HG03045 (cell line): Measurements from ENCODE around the gene DDX3X.
"Not testable (repeated sequence)": the region's sequence is repeated elsewhere in the genome, so short reads cannot be mapped to it uniquely, and the experiment has no call there.

Experiments
- ATAC-seq: cut with Tn5 transposase; IDR thresholded peaks from one replicate; pipeline ENCODE4 v1.9.1; 2021; ENCODE audit warnings: mild to moderate bottlenecking, moderate library complexity; ENCODE audit not compliant: unreplicated experiment

The DDX3X gene

DNA sequence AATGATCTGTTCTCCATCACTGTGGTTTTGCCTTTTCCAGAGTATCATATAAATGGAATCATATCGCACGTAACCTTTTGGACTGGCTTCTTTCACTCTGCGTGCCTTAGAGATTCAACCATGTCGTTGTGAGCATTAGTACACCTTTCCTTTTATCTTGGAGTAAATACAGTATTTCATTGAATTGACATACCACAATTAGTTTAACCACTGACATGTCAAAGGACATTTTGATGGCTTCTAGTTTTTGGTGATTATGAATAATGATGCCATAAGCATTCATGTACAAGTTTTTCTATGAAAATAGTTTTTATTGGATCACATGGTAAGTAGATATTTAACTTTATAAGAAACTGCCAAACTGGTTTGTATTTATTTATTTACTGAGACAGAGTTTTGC is 35.2 kb downstream of the DDX3X start:
- ATAC-seq: no peak

DNA sequence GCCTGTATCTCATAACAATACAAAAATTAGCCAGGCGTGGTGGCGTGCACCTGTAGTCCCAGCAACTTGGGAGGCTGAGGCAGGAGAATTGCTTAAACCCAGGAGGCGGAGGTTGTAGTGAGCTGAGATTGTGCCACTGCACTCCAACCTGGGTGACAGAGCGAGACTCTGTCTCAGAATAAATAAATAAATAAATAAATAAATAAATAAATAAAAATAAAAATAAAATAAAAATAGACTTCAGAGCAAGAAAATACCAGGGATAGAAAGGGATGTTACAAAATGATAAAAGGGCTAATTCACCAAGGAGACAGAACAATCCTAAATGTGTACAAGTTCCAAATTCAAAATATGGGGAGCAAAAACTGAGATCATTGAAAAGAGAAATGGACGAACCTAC is 37.6 kb downstream of the DDX3X start:
- not testable (repeated sequence) for ATAC-seq

DNA sequence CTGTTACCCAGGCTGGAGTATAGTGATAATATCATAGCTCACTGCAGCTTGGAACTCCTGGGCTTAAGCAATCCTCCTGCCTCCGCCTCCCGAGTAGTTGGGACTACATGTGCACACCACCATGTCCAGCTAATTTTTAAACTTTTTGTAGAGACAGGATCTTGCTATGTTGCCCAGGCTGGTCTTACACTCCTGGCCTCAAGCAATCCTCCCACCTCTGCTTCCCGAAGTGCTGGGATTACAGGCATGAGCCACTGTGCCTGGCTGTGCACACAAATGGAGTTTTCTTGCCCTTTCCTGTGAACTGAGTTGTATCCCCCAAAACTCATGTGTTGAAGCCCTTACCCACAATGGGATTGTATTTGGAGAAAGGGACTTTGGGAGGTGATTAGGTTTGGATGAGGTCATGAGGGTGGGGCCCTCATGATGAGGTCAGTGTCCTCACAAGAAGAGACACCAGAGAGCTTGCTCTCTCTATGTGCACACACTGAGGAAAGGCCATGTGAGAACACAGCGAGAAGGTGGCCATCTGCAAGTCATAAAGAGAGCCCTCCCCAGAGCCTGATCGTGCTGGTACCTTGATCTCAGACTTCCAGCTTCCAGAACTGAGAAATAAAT is 40.1 kb downstream of the DDX3X start:
- no peak for ATAC-seq

DNA sequence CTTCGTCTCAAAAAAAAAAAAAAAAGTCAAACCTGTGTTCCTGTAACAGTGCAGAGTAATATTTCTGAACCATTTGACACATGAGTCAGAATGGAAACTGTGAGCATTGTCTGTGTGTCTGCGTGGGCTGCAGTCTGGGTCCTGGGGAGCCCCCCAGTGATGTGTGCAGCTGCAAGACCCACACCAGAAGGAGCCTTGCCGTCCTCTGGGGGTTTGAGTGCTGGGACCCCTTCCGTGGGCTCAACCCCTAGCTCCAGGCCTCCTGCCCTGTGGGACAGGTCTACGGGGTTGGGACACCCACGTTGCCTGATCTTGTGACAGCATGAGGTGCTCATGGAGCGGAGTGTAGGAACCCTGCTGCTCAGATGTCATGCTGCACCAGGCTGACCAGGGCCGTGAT is 43.7 kb downstream of the DDX3X start:
- ATAC-seq: no peak

DNA sequence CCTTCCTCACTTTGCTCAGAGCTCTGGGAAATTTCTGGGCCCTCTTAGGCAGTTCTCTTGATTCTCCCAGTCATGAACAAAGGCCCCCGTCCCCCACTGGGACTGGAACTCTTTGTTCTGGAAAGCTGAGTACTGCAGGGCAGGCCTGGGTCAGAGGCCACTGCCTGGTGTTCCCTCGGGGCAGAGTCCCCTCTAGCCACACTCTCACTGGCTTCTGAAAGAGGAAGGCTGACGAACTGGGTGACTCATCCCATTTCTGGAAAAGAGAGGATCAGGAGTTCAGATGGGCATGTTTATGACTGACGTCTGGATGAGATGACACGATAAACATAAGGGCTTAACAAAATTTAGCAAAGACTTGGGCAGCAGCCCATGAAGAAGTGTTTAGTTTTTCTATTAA is 47.7 kb downstream of the DDX3X start:
- ATAC-seq: no peak

DNA sequence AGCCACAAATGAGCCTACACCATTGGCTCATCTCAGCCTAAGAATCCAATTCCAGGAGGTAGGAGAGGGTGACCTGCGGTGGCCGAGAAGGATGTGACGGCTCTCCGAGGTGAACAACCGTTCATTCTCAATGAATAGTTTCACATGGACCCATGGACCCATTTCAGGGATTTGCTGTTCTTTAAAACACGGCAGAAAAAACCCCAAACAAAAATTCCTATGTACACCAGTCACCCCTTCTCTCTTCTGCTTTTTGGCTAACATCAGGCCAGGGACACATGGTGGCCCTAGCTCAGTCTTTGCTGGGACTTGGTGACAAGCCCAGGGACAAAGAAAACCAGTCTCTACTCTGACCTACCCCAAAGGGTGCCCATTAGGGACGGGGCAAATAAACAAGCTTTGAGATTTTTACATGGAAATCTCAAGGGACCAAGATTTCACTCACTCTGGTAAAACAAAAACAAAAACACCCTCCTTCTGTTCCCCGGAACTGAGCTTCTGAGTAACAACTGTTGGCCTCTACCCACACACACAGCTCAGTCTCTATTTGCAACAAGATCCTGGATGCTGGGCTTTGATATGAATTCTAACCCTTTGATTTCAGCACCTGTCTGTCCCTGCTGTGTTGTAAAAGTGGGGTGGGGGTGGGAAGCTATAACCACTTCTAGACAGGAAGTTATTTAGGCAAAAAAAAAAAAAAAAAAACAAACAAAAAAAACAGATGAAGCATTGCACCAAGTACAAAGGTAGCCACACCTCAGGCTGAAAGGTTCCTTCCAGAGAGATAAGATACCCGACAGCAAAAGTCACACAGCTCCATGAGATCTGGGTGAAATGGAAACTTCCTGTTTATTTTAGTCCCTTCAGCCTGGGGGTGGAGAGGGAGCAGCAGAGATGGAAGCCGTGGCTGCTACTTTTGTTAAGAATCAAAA is 49.0 kb downstream of the DDX3X start:
- ATAC-seq: no peak

DNA sequence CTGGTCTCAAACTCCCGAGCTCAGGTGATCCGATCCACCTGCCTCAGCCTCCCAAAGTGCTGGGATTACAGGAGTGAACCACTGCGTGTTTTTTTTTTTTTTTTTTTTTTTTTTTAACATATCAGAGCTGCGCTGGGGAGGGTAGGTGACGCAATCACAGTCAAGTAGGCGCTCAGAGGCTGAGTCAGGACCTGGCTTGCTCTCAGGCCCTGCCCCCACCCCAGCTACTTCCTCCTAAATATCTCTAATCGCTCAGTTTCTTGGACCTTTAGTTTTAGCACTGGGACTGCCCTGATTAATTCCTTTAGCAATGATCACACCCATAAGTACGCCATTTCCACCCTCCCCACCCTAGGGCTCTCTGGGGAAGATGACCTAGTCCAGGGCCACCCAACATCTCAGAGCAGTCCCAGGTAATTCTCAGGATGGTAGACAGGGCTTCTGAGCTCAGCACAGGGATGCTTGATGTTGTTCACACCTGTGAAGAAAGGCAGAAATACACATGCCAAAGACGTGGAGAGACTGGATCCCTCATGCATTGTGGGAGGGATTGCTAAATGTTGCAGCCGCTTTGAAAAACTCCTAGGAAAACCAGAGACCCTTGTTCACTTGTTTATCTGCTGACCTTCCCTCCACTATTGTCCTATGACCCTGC is 50.2 kb downstream of the DDX3X start:
- ATAC-seq: no peak

DNA sequence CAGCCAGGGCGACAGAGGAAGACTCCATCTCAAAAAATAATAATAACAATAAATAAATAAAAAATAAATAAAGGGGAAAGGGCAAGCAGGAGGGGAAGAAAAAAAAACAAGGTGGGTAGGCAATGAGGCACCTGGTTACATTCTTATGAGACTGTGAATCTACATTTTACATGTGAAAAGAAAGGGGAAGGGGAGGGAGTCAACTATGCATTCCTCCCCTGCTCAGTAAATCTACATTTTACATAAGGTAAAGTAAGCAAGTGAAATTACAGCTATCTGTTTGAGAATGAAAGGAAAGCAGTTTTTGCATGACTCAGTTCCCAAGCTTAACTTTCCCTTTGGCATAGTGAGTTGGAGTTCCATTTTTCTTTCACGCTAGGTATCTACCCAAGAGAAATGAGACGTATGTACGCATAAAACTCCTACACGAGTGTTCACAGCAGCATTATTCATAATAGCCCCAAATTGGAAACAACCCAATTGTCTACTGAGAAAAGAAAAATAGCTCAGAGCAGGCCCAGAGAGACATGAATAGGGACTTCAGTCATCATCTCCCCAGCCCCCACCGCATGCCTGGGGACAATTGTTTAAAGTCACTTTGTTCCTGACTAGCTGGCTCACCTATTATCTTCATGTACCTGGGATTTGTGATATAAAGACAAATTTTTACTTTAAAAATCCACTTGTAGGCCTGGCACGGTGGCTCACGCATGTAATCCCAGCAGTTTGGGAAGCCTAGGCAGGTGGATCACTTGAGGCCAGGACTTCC is 52.4 kb downstream of the DDX3X start:
- no peak for ATAC-seq

DNA sequence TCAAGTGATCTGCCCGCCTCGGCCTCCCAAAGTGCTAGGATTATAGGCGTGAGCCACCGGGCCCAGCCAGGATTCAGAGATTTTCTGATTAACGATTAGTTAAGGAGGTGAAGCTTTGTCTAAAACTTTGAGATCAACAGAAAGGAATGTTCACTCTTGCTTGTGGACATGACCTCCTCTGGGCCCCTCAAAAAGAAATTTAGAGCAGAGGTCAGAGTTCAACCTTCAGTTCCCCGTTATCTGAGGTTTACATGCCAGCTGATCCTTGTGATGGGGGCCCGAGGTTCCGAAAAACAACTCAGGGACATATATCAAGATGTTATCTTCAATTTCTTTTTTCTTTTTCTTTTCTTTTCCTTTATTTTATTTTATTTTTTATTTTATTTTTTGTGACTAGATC is 54.6 kb downstream of the DDX3X start:
- no peak for ATAC-seq

DNA sequence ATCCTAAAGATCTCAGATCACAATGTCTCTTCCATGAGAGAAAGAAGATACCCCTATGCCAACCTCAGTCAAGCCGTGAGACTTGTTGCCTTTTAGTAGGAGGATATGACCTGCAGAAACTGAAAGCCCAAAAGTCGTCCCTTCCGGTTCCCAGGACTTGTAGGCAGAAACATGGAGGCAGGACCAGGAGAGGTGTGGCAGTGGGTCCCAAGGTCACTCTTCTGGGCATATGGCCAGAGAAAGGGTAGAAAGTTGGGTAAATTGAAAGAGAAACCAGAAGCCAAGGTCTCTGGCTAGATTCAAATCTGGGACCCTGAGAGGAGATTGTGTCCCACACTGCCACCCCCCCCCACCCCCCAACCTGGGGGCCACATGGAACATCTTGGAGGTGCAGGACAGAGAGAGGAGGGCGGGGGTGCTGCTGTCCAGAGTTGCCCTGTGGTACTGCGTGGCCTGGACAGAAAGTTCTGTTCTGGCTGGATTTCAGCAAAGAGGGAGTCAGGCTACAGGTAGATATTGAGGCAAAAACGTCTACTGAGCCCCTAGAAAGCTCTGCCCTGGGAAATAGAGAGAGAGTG is 55.4 kb downstream of the DDX3X start:
- no peak for ATAC-seq

DNA sequence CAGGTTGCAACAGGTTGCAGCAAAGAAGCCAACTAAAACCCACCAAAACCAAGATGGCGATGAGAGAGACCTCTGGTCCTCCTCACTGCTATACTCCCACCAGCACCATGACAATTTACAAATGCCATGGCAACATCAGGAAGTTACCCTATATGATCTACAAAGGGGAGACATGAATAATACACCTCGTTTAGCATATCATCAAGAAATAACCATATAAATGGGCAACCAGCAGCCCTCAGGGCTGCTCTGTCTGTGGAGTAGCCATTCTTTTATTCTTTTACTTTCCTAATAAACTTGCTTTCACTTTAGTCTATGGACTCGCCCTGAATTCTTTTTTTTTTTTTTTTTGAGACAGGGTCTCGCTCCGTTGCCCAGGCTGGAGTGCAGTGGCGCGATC is 56.6 kb downstream of the DDX3X start:
- not testable (repeated sequence) for ATAC-seq

DNA sequence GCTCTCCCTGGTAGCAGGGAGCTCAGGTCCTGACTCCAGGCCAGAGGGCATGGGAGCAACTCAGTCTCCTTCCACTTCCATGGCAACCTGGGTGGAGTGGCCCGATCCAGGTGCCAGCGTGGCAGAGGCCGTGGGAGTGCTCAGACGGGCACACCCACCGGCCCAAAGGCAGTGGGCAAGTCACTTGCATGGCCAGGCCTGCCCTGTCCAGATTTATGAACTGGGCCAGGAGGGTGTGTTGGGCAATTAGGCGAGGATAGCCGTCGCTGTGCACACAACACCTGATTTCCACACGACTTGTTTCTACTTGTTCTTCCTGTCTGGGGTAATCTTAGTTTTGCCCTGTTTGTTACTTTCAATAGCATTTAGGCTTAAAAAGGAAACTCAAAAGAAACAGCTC is 57.6 kb downstream of the DDX3X start:
- ATAC-seq: no peak

DNA sequence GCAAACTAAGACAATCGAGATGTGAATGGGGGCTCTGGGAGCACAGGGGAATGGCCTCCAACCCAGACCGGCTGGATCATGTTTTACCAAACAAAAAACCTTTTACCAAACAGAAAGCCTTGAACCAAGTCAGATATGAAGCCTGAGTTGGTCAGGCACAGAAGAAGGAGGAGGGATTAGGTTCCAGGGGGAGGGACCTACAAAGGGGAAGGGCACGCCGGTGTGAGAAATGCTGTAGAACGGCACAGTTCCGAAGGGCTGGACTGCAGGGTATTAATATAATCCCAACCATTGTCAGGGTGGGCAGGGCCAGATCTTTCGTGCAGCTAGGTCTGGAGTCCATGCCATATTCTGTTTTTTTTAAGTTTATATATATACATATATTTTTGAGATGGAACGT is 60.3 kb downstream of the DDX3X start:
- no peak for ATAC-seq

DNA sequence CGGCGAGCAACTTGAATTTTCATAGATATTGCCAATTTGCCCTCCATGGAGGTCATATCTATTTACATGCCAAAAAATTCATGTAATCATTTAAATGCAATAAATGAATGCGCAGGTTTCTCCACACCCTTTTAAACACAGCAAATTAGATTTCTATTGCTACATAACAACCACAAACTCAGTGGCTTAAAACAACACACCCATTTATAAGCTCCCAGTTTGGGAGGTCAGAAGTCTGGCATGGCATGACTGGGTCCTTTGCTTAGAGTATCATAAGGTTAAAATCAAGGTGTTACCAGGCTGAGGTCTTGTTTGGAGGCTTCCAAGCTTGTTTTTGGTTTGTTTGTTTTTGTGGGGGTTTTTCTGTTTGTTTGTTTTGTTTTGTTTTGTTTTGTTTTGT is 63.3 kb downstream of the DDX3X start:
- ATAC-seq: no peak

DNA sequence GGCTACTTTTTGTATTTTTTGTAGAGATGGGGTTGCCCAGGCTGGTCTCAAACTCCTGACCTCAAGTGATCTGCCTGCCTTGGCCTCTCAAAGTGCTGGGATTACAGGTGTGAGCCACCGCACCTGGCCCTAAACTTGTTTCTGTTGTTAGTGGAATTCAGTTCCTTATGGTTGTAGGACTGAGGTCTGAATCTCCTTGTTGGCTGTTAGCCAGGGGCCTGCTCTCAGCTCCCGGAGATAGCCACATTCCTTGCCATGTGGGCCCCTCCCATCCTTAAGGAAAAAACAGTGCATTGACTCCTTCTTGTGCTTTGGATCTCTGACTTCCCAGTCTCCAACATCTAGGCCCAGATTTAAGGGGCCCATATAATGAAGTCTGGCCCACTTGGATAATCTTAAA is 63.8 kb downstream of the DDX3X start:
- no peak for ATAC-seq

DNA sequence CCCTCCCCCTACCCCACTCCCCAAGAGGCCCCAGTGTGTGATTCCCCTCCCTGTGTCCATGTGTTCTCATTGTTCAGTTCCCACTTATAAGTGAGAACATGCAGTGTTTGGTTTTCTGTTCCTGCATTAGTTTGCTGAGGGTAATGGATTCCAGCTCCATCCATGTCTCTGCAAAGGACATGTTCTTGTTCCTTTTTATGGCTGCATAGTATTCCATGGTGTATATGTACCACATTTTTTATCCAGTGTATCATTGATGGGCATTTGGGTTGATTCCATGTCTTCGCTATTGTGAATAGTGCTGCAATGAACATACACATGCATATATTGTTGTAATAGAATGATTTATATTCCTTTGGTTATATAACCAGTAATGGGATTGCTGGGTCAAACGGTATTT is 68.6 kb downstream of the DDX3X start:
- ATAC-seq: not testable (repeated sequence)

DNA sequence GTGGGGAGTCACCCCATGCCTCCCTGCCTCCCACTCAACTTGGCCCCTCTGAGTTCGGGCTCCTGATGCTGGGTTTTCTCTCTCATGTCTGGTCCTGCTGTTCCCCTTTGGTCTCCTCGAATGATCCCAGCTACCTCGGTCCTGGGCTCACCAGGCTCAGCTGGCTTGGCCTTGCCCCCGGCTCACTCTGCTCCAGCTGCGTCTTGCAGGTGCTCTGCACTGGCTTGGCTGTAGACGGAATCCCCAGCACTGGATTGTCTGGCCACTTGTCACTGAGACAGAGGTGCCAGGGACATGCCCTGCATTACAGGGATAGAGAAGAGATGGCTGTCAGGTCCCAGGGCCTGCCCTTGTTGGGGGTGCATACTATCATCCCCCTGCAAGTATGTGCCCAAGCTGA is 71.6 kb downstream of the DDX3X start:
- ATAC-seq: no peak

DNA sequence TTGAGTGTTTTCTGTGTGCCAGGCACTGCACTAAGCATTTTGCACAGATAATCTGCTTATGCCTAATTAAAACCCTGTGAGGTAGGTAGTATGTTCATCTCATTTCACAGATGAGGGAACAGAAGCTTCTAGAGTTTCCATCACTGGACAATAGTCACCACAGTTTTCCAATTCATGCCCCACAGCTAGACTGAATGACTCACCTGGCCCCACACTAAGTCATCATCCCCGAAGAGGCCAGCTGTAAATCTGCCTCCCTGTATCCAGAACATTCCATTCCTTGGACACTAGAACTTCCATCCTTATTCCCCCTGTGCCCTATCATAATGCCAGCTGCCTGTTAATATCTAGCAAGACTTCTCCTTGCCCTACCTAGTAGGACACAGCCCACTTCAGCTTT is 72.2 kb downstream of the DDX3X start:
- no peak for ATAC-seq

DNA sequence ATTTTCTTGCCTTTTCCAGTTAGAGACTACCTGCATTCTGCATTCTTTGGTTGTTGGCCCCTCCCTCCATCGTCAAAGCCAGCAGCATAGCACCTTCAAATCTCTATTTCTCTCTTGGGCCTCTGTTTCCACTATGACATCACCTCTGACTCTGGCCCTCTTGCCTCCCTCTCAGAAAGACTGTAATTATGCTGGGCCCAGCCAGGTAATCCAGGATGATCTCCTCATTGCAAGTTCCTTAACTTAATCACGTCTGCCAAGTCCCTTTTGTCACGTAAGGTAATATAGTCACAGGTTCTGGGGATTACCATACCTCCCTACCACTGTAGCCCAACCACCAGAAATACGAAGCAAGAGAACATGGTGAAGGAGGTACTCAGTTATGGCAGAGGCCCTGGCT is 73.9 kb downstream of the DDX3X start:
- ATAC-seq: no peak

DNA sequence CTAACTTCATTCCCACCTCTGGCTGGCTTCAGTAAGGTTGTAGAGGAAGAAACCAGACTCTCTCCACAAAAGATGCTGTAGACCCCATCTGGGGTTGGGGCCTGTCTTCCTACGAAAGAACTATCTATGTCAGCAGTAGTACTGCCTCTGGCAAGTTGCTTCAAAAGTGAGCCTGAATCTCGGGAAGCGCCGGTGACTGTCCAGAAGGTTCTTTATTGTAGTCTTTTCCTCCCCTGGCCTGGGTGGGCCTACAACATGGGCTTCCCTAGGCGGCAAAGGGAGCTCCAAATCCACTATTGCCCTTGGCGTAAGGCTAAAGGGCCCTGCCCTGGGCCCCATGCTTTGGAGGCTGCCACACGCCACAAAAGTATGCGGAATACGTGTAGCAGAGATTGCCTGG is 74.6 kb downstream of the DDX3X start:
- no peak for ATAC-seq

DNA sequence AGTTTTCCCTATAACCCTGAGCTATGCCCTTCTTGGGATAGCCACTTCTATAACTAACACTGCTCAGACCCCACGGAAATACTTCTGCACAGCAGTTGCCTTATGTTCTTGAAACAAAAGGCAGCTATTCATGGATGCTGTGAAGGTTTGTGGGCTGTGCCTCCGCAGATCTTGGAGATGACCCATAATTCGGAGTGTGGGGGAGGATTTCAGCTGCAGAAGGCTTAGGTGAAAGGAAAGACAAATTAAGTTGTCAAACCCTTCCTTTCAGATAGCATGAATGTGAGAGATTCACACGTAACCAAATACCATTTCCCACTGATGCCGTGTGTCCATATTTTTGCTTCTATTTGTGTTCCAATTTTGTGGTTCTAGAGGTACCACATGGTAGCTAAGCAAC is 75.0 kb downstream of the DDX3X start:
- ATAC-seq: no peak
